Mononuclear cell (primary cell): ENCODE data around the gene RRM2. TPM values are rescaled to one million over a fixed set of nuclear protein-coding genes. Genes with fewer than 3 reads are reported as not detected.

Experiments
- H3K27me3 ChIP-seq: 2 replicates; pipeline ENCODE4 v1.6.0; 2011; ENCODE audit warnings: low read length, control low read depth; ENCODE audit not compliant: insufficient read depth
- H3K4me1 ChIP-seq: 2 replicates; pipeline ENCODE4 v1.5.1; 2011; ENCODE audit warnings: mild to moderate bottlenecking, low read length, control low read depth; ENCODE audit not compliant: insufficient read depth
- H3K4me3 ChIP-seq: 2 replicates; pipeline ENCODE4 v1.5.1; 2011; ENCODE audit warnings: mild to moderate bottlenecking, low read length, moderate library complexity
- H3K9me3 ChIP-seq: 2 replicates; pipeline ENCODE4 v1.5.1; 2011; ENCODE audit warnings: low read depth, mild to moderate bottlenecking, control low read depth, low read length
- total RNA-seq: library from RNA; depleted of rRNA; stranded (reverse); fragments of >200 nt; gene quantifications from one replicate; pipeline ENCODE4 v1.2.3, GENCODE V29; 2012

RRM2 gene
- total RNA-seq, 1 donor = 5.5 TPM

DNA sequence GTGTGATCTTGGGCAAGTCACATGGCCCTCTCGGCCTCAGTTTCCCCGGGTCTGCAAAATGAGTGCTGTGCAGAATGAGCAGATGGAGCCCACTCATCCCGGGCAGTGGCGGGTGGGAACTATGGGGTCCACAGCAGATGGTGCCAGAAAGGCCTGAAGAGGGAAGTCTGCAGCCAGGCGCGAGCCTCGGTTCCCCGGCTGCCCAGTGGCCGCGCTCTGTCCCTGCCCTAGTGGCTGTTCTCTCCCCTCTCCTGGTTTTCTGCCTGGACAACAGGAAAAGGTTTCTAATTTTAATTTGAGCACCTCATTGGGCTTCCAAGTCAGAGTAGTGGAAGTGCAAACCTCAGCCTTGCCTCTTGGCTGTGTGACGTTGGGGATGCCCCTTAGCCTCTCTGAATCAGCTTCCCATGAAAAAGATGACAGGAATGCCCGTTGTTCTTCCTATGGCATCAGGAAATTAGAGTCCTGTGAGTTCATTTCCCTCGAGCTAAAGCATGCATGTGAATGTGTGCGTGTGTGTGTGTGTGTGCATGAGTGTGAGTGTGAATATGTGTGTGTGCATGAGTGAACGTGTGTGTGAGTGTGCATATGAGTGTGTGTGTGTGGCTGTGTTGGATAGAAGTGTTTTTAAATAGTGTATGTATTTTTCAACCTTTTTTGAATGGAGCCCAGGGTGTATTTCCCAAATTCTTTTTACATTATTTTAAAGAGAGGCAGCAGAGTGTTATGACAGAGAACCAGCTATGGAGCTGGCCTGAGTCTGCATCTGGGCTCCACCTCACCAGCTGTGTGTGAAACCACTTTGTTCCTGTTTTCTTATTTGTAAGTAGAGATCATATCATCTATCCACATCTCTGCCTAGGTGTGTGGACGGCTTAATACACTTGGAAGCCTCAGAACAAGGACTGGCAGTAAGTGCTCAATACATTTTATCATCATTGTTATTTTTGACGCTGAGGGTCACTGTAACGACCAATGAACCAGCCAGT lies 41.3 kb downstream of the RRM2 start:
- Histone ChIP-seq H3K4me1 (no peaks in the 10 kb centered on the region), H3K4me3 (no peak overlapping the region), H3K9me3 (no peaks in the 10 kb centered on the region), H3K27me3 (no peaks in the 10 kb centered on the region)

DNA sequence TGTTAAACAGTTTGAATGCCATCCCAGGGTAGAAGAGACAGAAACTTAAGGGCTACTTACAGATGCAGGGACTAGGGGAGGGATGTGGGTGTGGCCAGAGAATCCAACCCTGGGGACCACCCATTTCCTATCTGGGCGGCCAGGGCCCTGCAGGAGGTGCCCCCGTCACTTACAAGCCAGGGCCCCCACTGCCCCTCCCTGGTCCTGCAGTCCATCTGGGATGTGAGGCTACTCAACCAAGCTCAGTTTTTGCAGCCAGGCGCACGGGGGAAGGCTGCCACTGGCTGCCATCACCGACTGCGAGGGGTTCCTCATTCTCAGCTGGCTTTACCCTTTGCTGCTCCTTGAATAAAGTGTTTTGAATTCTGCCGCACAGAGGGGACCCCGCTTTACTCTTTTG lies 42.1 kb downstream of the RRM2 start:
- no peaks in the 10 kb centered on the region for H3K27me3 ChIP-seq
- no peaks in the 10 kb centered on the region for H3K9me3 ChIP-seq
- H3K4me3 ChIP-seq = no peak overlapping the region
- no peaks in the 10 kb centered on the region for H3K4me1 ChIP-seq

DNA sequence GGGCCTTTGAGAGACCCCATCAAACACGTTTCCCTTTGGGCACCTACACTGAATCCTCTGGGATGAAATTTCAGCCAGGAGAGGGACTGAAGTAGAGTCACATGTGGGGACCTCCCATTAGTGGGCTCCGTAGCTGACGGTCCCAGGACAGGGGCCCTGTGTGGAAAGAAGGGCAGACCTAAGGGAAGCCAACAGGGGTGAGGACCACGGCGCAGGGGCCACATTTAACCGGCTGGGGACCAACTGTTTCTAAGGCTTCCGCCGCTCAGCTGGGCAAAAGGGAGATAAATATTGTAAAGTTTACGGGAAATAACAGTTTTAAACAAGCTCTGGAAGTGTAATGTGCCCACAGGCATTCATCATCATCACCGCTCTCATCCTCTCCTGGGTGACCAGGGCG lies 42.7 kb downstream of the RRM2 start:
- Histone ChIP-seq H3K9me3 (no peaks in the 10 kb centered on the region), H3K4me3 (no peak overlapping the region), H3K4me1 (no peaks in the 10 kb centered on the region)

DNA sequence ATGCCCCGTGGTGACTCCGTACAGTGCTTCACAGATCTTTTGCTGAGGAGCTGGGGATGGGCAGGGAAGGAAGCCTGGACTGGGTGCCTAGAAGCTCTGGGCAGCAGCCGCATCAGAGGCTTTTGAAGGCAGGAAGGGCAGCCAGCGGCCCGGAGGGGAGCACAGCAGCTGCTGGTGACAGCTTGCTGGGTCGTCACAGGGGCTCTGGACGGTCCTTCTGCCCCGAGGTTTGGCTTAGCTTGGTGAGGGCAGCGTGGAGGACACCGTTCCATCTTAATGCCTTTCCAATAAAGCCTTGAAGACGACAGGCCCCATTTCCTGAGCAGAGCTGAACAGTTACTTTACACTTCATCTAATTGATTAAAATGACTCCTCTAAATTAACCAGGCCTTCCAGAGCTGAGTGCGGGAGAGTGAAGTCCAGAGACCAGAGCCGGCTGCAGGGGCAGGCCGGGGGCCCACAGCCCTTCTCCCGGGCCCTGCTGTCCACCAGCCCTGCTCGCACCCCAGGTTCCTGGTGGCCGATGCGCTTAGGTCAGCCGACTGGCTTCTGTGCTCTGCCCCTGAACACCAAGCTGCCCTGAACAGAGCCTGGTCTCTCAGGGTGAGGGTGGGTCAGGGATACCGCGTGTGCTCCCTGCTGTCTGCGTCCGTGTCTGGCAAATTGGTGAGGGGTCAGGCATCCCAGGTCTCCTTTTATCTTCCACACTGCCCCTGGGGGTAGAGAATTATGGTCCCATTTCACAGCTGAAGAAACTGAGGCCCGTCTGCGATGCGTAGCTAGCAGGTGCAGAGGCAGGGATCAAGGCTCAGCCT lies 43.5 kb downstream of the RRM2 start:
- Histone ChIP-seq H3K4me3 (no peak overlapping the region), H3K9me3 (no peaks in the 10 kb centered on the region), H3K27me3 (no peaks in the 10 kb centered on the region), H3K4me1 (no peaks in the 10 kb centered on the region)

More for the DNA sequence above, 42.7 kb downstream of the RRM2 start:
- no peaks in the 10 kb centered on the region for H3K27me3 ChIP-seq

DNA sequence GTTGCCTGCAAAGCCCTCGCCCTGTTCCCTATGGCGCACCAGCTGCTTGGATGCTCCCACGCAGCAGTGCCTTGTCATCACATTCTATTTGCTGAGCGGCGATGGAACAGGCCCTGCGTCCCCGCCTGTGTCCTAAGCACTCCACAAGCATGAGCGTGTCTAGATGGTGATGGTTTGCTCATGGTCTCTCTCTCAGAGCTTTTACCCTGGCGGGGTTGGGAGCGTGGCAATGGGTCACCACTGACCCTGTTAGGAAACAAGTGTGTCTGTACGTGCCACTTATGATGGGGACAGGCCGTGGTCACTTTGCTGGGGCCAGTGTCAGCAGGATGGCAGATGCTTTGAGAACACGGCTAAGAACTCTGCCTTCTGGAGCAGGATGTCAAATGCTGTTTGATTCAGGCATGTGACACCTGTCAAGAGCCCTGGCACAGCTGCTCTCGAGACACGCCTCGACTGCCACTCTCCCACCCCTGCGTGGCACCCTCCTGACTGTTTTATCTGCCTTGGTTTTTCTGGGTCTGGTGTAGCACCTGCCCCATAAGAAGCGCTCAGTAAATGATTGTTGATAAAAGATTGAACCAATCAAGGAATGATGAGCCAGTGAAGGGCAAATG lies 44.2 kb downstream of the RRM2 start:
- Histone ChIP-seq H3K9me3 (no peaks in the 10 kb centered on the region), H3K27me3 (no peaks in the 10 kb centered on the region), H3K4me1 (no peaks in the 10 kb centered on the region), H3K4me3 (no peak overlapping the region)

GRCh38 chr2:10167316-10167715 lies 44.8 kb downstream of the RRM2 start:
- no peaks in the 10 kb centered on the region for H3K9me3 ChIP-seq
- no peaks in the 10 kb centered on the region for H3K27me3 ChIP-seq
- no peak overlapping the region for H3K4me3 ChIP-seq
- H3K4me1 ChIP-seq = no peaks in the 10 kb centered on the region

DNA sequence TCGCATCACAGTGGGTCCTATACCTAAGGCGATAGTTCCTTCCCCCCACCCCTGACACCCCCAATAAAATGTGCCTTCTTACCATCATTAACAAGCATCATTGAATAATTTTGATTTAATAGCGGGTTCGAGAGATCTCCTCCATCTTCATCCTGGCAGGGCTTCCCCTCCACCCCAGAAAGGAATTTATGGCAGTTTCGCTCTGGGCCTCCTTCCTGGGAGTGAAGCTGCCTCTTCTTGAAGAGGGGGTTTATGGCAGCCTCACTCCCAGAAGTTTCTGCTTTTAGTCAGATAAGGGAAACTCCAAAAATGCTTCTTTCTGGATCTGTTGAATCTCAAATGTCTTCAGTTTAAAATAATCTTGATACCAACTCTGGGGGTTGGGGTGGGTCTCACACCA lies 45.7 kb downstream of the RRM2 start:
- Histone ChIP-seq H3K9me3 (no peaks in the 10 kb centered on the region), H3K4me3 (no peak overlapping the region), H3K4me1 (no peaks in the 10 kb centered on the region), H3K27me3 (no peaks in the 10 kb centered on the region)

- H3K9me3 ChIP-seq = no peaks in the 10 kb centered on the region
- H3K4me3 ChIP-seq = no peak overlapping the region
- no peaks in the 10 kb centered on the region for H3K4me1 ChIP-seq
- no peaks in the 10 kb centered on the region for H3K27me3 ChIP-seq
Measured at GRCh38 chr2:10169053-10169578, 46.6 kb downstream of the RRM2 start.

GRCh38 chr2:10169581-10169980 lies 47.0 kb downstream of the RRM2 start:
- H3K9me3 ChIP-seq = no peaks in the 10 kb centered on the region

DNA sequence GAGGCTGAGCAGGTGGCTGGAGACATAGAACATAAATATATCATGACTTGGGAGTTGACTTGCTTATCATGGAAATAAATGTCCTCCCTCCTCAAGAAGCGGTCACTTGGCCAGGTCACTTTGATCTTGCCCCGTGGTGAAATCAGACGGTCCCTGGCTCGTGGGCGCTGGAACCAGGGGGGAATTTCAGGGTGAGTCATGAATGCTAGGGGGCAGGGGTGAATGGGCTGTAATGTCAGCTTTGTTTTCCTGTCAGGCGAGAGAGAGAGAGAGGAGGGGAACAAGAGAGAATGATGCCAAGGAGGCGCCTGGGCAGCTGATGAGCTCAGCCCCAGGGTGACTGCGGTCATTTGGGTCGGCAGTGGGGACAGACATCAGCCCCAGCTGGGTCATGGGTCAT lies 47.7 kb downstream of the RRM2 start:
- no peaks in the 10 kb centered on the region for H3K4me1 ChIP-seq
- H3K4me3 ChIP-seq = no peak overlapping the region
- H3K9me3 ChIP-seq = no peaks in the 10 kb centered on the region
- no peaks in the 10 kb centered on the region for H3K27me3 ChIP-seq

More at GRCh38 chr2:10169581-10169980, 47.0 kb downstream of the RRM2 start:
- Histone ChIP-seq H3K4me3 (no peak overlapping the region), H3K4me1 (no peaks in the 10 kb centered on the region), H3K27me3 (no peaks in the 10 kb centered on the region)

GRCh38 chr2:10171006-10171800 lies 48.7 kb downstream of the RRM2 start:
- H3K4me1 ChIP-seq = no peaks in the 10 kb centered on the region
- no peak overlapping the region for H3K4me3 ChIP-seq
- no peaks in the 10 kb centered on the region for H3K9me3 ChIP-seq
- H3K27me3 ChIP-seq = no peaks in the 10 kb centered on the region

DNA sequence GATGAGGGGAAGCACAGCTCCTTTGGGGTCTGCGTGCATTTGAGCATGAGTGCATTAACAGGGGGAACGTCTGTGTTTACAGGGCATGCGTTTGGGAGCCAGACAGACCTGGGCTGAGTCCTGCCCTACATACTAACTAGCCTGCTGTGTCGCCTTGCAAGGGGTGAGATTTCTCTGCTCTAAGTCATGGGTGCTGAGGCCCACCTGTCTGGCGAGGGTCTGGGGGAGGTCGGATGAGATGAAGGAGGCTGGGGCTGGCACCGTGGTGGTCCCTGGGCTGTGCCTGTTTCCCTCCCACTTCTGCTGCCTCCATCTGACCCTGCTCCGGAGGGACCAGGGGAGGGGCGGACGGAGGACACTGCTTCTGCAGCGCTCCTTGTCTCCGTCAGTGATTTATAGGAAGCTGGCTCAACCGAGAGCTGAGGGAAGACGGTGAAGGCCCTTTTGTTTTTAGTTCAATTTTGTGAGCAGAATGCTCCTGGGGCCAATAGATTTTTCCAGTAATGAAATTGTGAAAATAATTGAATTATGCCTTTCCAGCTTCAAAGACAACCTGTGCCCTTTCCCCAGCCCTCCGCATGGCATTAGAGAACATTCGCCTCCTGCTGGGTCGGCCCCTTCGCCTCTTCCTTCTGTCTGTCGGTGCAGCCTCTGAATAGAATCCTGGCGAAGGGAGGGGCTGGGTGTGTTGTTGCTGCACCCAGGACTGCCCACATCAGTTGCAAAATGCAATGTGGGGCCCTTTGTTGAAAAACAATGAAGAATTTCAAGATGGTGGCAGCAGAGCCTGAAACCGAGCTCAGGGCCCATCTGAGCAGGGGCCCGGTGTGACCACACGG lies 49.7 kb downstream of the RRM2 start:
- H3K4me3 ChIP-seq = no peak overlapping the region
- H3K27me3 ChIP-seq = no peaks in the 10 kb centered on the region
- H3K4me1 ChIP-seq = no peaks in the 10 kb centered on the region
- no peaks in the 10 kb centered on the region for H3K9me3 ChIP-seq

DNA sequence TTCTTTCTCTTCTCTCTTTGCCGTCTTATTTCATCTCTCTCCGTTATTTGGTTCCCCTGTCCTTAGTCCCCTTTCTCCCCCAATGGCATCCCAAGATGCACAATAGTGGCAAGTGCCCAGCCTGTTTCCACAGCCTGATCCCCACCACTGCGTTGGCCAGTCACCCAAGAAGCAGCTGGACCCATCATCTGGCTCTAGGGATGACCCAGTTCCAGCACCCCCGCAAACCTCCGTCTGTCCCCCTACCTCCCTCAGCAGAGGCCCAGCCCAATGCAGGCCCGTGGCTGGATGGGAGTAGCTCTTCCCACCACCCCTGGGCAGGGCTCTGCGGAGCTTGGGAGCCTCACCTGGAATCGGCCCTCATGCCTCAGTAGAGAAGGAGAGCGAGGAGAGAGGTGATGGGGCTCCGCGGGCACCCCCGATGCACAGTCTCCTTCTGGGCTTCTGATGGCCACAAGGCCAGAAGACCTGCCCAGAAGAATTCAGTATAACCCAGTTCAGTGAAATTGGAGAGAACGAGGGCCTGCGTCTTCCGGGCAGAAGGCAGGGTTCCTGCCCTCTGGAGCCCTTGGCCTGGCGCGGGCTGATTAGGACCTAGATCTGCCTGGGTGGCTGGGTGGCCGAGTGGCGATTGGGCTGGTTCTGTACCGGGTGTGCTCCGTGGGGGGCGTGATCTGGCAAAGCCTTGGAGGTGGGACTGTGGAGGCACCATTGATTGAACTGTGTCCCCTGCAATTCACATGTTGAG lies 50.9 kb downstream of the RRM2 start:
- Histone ChIP-seq H3K4me3 (no peak overlapping the region), H3K9me3 (no peaks in the 10 kb centered on the region), H3K27me3 (no peaks in the 10 kb centered on the region), H3K4me1 (no peaks in the 10 kb centered on the region)
